GOT3 (cell line): ENCODE results near the gene KRTAP12-1.
"Not testable (repeated sequence)": the region's sequence is repeated elsewhere in the genome, so short reads cannot be mapped to it uniquely, and the experiment has no call there.

Experiments used
- DNase-seq: peaks from one replicate; lab custom pipeline; 2025; ENCODE audit warnings: mixed read lengths; lab: John Stamatoyannopoulos, UW

Gene KRTAP12-1

GRCh38 chr21:44644878-44645277 lies 37.1 kb downstream of the KRTAP12-1 start:
- DNase-seq = no peak

DNA sequence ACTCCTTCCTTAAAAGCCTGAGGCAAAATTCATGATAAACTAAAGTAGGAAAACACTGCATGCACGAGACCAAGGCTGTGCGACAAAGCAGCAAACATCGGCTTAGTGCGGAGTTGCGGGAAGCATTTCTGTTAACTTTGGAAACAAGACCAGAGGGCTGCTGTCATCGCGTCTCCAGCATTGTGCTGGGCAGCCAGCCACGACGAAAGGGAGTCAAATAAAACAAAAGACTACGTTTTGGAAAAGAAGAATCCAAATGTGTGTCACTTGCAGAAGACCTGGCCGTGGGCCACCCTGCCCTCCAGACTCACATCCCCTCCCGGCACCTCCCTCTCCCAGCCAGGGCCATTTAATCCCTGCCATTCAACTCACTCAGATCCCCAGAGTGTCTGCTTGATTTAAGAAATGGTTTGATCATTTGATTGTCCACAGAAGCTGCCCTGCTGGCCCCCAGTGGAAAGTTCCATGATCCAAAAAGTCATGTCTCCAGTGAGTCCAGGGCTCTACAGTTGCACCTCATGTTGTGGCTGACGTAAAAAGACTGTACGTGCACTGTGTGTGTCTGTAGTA lies 38.1 kb downstream of the KRTAP12-1 start:
- DNase-seq = no peak

GRCh38 chr21:44640761-44641160 lies 41.2 kb downstream of the KRTAP12-1 start:
- no peak for DNase-seq

DNA sequence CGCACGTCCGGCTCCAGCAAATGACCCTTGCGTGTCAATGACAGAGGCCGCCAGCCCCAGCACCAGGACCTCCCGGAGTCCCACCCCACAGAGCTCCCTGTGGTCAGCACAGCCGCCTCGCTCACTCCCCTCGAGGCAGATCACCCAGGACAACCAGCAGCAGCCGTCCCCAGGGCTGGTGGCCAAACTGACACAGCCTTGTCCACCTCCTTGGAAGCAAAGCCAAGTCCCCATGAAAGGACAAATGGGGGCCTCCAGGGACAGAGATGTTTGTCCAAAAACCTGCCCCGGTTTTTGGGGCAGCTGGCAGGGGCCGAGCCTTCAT lies 42.7 kb downstream of the KRTAP12-1 start:
- no peak for DNase-seq

- not testable (repeated sequence) for DNase-seq
Observed at GRCh38 chr21:44638506-44639330, 43.2 kb downstream of the KRTAP12-1 start.

GRCh38 chr21:44637851-44638348 lies 44.1 kb downstream of the KRTAP12-1 start:
- not testable (repeated sequence) for DNase-seq

DNA sequence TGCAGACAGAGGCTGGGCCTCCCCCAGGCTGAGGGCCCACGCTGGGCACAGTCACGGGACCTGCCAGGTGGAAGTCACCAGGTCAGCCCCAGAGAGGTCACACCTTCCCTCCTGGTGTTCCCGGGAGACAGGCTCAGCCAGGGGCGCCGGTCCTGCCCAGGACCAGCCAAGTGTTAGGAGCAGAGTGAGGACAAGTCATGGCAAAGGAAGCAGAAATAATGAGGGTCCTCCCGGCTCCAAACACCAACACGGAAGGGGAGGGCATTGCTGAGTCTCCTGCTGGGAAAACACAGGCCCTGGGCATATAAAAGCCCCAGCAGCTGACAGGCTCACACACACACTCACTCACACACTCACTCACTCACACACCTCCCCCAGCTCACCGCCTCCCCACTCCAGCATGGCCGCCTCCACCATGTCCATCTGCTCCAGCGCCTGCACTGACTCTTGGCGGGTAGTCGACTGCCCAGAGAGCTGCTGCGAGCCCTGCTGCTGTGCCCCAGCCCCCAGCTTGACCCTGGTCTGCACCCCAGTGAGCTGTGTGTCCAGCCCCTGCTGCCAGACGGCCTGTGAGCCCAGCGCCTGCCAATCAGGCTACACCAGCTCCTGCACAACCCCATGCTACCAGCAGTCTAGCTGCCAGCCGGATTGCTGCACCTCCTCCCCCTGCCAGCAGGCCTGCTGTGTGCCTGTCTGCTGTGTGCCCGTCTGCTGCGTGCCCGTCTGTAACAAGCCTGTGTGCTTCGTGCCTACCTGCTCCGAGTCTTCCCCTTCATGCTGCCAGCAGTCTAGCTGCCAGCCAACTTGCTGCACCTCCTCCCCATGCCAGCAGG lies 44.7 kb downstream of the KRTAP12-1 start, which contains the start of gene KRTAP10-10:
KRTAP10-10 (plus strand) TSS at position 339 of the 833 bp plus-strand sequence; CDS start at position 401, 62 bp downstream.
- no peak for DNase-seq

DNA sequence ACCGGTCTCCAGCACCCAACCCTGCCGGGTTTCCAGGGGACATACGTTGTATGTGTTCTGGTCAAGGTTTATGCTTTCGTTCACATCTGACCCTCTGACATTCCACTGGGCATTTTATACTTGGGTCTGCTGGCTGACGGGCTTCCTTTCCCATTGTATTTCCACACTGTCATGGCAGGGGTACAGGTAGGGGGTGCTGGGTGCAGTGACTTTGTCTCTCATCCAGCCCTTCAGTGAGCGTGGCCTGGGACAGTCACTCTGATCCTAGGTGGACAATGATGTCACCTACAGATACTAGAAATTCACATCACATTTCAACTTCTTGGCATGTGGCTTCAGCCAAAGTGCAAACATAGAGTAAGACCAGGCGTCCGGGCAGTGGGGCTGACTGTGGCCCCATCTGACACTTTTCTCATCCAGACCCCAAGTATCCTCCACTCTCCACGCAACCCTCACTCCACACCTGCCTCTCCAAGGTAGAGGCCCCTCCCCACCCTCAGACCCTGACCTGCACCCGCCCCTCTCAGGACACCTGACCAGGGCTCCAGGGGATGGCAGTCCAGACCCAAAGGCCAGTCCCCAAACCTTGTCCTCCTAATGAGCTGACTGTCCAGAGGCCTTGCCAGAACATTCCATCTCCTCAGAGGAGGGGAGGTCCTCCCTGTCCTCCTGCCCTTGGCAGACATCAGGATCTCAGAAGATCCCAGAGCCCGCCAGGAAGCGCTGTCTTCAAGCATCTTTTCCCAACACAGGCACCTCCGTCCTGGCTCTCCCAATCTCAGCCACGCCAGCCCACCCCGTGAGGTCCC lies 45.5 kb downstream of the KRTAP12-1 start:
- no peak for DNase-seq

- DNase-seq = no peak
Observed at GRCh38 chr21:44632067-44632466, 49.9 kb downstream of the KRTAP12-1 start.
